Neutrophil (primary cell): Measurements from ENCODE around the gene LDB3.

Experiments
- H3K27ac ChIP-seq: fragments of 200-600 bp; sonication (generic); 2 replicates; pipeline ENCODE4 v1.5.1; 2016; ENCODE audit warnings: mild to moderate bottlenecking, moderate library complexity
- H3K27me3 ChIP-seq: fragments of 200-600 bp; sonication (generic); 2 replicates; pipeline ENCODE4 v1.6.0; 2016; ENCODE audit warnings: mild to moderate bottlenecking
- H3K36me3 ChIP-seq: fragments of 200-600 bp; sonication (generic); 2 replicates; pipeline ENCODE4 v1.5.1; 2017
- H3K4me1 ChIP-seq, 2 experiments: fragments of 200-600 bp in 1 of 2; sonication (generic) in 1 of 2; 1 replicate in 1 of 2; 2 replicates in 1 of 2; pipeline versions ENCODE4 v1.5.1 to v1.6.1; 2013 to 2016; ENCODE audit warnings: low read depth in 1 of 2, low read length in 1 of 2, mild to moderate bottlenecking in 1 of 2, moderate library complexity in 1 of 2; ENCODE audit not compliant: control insufficient read depth in 1 of 2, insufficient read depth in 1 of 2
- H3K4me3 ChIP-seq, 2 experiments: fragments of 200-600 bp in 1 of 2; sonication (generic) in 1 of 2; 1 replicate in 1 of 2; 2 replicates in 1 of 2; pipeline ENCODE4 v1.5.1; 2013 to 2016; ENCODE audit warnings: low read depth in 1 of 2, low read length in 1 of 2, mild to moderate bottlenecking in 1 of 2, moderate library complexity in 1 of 2
- H3K9me3 ChIP-seq: fragments of 200-600 bp; sonication (generic); 2 replicates; pipeline ENCODE4 v1.5.1; 2016
- CTCF ChIP-seq: fragments of 200-600 bp; sonication (generic); IDR thresholded peaks from 2 replicates; pipeline ENCODE4 v1.5.1; 2016; ENCODE audit warnings: antibody characterized with exemption

LDB3 gene

GRCh38 chr10:86725980-86726676 is 57.8 kb downstream of the LDB3 start:
- no peak overlapping the region for H3K27ac ChIP-seq
- H3K4me3 ChIP-seq, result no peak overlapping the region
- H3K36me3 ChIP-seq, result no peaks in the 10 kb centered on the region
- H3K9me3 ChIP-seq, result no peaks in the 10 kb centered on the region
- no peak for TF ChIP-seq CTCF
- no peaks in the 10 kb centered on the region for H3K4me1 ChIP-seq
- H3K27me3 ChIP-seq, result peaks cover 27% of the 10 kb centered on the region

DNA sequence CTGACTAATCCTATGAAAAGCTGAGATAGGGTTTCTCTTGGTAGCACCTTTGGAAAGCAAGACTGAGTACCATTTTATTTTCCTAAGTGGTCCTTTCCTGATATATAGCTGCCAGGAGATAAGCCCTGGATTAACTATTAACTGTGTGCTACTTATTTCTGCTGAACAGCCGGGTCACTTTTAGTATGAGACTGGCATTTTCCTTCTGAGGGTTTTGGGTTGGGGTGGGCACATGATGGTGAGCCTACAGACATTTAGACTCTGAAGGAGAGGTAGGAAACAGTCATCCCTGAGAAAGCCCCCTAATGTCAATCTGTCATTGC is 58.3 kb downstream of the LDB3 start:
- no peak for TF ChIP-seq CTCF
- H3K4me3 ChIP-seq, result no peak overlapping the region
- peaks cover 22% of the 10 kb centered on the region for H3K27me3 ChIP-seq

DNA sequence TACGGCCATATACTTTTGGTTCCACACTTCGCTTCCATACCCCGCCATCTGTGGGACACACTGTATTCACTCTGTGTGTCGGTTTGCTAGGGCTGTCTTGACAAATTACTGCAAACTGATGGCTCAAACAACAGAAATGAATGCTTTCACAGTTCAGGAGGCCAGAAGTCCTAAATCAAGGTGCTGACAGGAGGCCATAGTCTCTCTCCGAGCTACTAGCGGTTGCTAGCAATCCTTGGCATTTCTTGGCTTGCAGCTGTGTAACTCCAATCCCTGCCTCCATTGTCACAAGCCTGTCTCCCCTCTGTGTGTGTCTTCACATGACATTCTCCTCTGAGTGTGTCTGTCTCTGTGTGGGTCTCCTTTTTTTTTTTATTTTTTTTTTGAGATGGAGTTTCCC is 59.2 kb downstream of the LDB3 start:
- H3K4me3 ChIP-seq, result no peak overlapping the region

More for the DNA sequence above, 58.3 kb downstream of the LDB3 start:
- no peaks in the 10 kb centered on the region for H3K36me3 ChIP-seq
- H3K27ac ChIP-seq, result no peak overlapping the region
- no peaks in the 10 kb centered on the region for H3K9me3 ChIP-seq
- no peaks in the 10 kb centered on the region for H3K4me1 ChIP-seq

DNA sequence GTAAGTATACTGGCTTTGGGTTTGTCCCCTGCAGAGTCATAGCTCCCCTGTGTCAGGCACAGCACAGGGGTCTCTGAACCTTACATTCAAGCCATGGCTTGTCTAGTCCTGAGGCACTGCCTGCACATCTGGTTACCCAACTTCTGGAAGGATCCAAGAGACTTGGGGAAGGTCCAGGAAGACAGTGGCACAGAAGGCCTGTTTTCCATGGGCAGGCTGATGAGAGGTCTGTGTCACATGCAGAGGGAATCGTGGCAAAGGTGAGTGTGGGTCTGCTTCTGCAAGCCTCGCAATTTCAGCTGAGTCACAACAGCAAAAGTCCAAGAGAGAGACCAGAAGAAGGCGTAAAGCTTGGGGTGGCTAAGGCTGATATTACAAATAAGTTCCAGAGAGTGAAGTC is 59.7 kb downstream of the LDB3 start:
- Histone ChIP-seq H3K4me3 (no peak overlapping the region), H3K36me3 (no peaks in the 10 kb centered on the region), H3K27ac (no peak overlapping the region), H3K4me1 (no peaks in the 10 kb centered on the region), H3K9me3 (no peaks in the 10 kb centered on the region), H3K27me3 (peaks cover 19% of the 10 kb centered on the region)
- no peak for TF ChIP-seq CTCF

More for the DNA sequence above, 59.2 kb downstream of the LDB3 start:
- Histone ChIP-seq H3K4me1 (no peaks in the 10 kb centered on the region), H3K36me3 (no peaks in the 10 kb centered on the region), H3K27me3 (peaks cover 19% of the 10 kb centered on the region), H3K9me3 (no peaks in the 10 kb centered on the region), H3K27ac (no peak overlapping the region)
- TF ChIP-seq CTCF, result no peak

GRCh38 chr10:86729677-86730076 is 61.4 kb downstream of the LDB3 start:
- TF ChIP-seq CTCF, result no peak
- Histone ChIP-seq H3K4me3 (no peak overlapping the region), H3K36me3 (no peaks in the 10 kb centered on the region), H3K27me3 (peaks cover 30% of the 10 kb centered on the region), H3K9me3 (no peaks in the 10 kb centered on the region), H3K27ac (no peak overlapping the region), H3K4me1 (no peaks in the 10 kb centered on the region)
